Stimulated activated CD4-positive, alpha-beta T cell treated with anti-CD3 and anti-CD28 coated beads, Interleukin-1b, Interleukin-23, amount 100 ng/mL, for 24 hours (primary cell): ENCODE measurements around the gene RND2.
"Not testable (repeated sequence)": the region's sequence is repeated elsewhere in the genome, so short reads cannot be mapped to it uniquely, and the experiment has no call there.

ENCODE experiments used
- DNase-seq, 4 experiments: peaks; one replicate each; pipeline ENCODE4 v3.0.0-alpha.2; 2020; ENCODE audit warnings: low read depth in 4 of 4, low spot score in 1 of 4

Gene RND2

GRCh38 chr17:43025766-43026537 lies 921 bp downstream of the RND2 start:
- no peak for DNase-seq

GRCh38 chr17:43026595-43026994 lies 1.6 kb downstream of the RND2 start:
- DNase-seq, result no peak

DNA sequence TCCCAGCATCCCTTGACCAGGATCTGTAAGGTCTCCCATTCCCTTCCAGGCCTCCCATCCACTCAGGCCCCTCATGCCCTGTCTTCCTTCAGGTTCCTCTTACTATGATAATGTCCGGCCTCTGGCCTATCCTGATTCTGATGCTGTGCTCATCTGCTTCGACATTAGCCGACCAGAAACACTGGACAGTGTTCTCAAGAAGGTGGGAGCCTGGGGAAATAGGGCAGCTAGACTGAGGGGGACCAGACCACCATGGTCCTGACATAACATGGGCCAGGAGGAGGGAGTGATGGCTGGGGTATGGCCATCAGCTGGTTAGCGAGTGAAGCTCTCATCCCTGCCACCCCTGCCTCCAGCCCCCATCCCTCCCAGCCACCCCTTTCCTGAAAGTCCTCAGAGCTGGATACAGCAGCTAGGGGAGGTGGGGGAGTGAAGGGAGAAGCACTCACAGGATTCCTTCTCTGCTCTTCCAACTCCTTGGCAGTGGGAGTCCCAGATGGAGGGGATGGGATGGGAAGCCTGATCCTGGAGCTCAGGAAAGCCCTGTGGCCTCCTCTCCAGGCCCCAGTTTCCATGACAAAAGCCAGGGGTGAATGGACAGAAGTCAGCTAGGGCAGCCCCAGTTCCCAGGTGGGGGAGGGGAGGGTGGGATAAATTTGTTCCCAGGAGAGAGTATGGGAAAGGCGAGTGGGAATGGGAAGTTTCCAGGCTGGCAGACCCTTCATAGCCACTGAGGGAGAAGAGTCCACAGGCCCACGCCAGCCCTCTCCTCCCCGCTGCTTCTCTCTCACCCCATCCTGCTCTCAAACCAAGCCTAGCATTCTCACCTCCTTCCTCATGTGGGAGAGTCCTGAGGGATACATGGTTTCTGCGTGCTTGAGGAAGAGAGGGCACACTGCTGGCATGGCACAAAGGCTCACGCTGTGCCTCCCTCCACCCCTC lies 2.3 kb downstream of the RND2 start:
- no peak for DNase-seq

DNA sequence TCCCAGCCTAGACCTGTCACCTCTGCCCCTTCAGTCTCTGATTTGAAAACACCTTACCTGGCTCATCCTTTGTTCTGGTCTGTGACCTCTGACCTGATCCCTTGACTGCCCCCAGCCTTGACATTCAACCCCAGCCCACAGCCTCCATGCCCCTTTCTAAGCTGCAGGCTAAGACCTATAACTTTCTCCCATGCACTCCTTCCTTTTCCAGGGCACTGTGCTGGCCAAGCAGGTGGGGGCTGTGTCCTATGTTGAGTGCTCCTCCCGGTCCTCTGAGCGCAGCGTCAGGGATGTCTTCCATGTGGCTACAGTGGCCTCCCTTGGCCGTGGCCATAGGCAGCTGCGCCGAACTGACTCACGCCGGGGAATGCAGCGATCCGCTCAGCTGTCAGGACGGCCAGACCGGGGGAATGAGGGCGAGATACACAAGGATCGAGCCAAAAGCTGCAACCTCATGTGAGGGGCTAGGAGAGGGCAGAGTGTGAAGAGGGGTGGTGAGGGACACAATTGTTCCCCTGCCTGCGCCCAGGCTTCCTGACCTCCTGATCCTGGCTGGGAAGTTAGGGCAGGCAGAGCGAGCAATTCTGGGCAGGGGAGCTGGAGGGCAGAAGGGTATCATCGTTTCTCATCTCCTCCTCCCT lies 3.3 kb downstream of the RND2 start:
- DNase-seq, result no peak

DNA sequence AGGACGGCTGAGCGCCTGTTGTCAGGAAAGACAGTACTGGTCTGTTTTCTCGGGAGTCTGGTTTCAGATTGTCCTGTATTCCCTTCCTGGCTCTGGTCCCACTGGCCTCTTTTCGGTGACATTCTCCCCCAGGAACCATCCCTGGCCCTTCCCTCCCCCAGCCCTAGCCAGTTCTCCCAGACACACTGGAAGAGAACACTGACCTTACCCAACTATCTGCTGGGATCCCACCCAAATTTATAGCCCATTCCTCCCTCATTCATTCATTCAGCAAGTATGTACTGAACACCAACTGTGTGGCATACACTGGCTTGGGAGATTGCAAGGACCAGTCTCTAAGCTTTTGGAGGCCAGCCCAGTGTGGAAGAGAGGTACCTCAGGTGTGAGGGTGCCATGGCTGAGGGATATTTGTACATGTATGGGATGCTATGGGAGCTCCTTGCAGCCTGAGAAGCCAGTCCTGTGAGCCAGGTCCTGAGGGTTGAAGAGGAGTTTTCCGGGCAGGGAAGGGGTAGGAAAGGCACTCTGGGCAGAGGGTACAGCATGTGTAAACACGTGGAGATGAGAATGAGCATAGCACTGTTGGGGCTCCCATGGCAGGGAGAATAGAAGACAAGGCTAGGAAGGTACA lies 5.2 kb downstream of the RND2 start:
- DNase-seq, result no peak

GRCh38 chr17:43031666-43032065 lies 6.6 kb downstream of the RND2 start:
- no peak for DNase-seq

GRCh38 chr17:43033948-43034881 lies 9.2 kb downstream of the RND2 start:
- DNase-seq, result no peak

DNA sequence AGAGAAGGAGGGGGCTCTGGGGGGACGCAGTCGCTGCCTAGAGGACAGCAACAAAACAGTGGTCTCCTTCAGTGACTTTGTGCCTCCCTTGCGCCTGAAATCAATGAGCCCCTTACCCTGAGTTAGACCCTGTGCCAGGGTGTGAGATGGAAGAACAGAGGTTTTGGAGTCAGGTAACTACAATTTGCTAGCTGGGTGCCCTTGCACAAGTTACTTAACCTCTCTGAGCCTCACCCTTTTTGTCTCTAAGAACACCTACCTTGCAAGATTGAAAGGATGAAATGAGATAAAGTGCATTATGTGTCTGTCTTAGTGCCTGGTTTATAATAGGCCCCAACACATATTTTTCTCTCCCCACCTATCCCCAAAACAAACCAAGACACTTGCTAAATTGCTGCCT lies 9.9 kb downstream of the RND2 start:
- no peak for DNase-seq

DNA sequence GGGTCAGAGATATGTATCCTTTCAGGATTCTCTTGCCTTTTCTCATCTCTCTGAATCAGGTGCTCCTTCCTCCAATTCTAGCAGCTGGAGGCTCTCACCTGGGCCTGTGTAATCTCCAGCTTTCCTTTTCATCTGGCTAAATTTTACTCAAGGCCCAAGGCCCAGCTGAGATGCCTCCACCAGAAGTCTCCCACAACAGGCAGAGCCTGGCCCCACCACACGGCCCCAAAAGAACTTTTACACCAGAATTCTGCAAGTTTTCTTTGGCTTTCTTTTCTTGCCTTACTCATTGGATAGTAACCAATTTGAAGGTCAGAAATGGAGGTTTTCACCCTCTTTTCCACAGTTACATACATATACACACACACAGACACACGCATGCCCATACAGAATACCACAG lies 14.6 kb downstream of the RND2 start:
- DNase-seq, result no peak

DNA sequence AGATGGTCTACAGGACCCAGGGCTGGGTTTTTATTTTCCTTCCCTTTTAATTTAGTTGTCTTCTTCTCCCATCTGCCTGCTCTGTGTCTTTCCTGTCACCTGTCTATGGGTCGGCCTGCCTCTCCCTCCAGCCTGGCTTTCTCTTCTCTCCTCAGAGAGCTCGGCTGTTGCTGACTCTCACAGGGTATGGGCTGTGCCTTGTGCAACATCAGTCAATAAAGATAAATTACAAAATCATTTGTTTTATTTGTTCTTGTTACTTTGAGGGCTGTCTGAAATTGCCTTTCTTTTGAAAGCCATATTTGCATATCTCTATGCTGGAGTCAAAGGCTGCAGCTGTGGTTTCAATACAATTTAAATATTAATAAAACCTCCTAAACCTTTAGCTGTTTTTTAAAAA lies 15.6 kb downstream of the RND2 start:
- no peak for DNase-seq

DNA sequence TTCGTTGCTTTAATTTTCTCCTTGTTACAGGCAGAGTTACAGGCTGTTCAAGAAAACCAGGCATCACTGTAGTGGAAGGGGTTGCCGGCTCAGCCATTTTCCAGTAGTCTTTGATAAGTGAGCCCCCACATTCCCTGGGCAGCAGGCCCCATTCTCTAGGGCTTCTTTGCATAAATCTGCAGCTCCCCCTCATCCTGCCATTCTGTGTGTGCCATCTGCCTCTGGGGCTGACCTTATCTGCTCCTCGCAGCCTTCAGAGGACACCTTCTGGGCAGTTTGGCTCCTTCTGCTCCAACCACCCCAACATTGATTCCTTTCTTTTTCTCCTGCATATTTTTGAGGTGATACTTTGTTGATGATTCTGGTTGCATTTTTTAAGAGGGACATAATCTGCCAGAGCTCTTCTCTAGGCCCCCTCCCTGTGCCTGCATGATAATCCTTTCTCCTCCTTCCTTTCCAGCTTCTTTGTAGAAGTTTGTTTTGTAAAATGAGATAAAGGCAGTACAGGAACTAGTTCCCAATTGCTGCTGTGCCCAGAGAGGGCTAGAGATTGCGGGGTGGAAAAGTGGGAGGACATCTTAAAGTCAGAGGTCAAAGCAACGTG lies 17.1 kb downstream of the RND2 start:
- no peak for DNase-seq

GRCh38 chr17:43043307-43043706 lies 18.3 kb downstream of the RND2 start:
- no peak for DNase-seq

DNA sequence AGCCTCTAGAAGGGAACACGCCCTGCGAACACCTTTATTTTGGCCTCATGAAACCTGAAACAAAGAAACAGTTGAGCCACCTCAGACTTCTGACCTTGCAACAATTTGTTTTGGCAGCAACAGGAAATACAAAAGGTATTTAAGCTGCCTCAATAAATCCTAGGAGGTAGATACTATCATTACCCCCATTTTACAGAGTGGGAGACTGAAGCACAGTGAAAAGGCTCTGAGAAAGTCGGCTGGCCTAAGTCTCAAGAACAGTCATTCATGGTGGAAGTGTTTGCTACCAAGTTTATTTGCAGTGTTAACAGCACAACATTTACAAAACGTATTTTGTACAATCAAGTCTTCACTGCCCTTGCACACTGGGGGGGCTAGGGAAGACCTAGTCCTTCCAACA lies 19.0 kb downstream of the RND2 start:
- DNase-seq, result no peak

- DNase-seq, result no peak
Measured at GRCh38 chr17:43051969-43052368, 26.9 kb downstream of the RND2 start.

DNA sequence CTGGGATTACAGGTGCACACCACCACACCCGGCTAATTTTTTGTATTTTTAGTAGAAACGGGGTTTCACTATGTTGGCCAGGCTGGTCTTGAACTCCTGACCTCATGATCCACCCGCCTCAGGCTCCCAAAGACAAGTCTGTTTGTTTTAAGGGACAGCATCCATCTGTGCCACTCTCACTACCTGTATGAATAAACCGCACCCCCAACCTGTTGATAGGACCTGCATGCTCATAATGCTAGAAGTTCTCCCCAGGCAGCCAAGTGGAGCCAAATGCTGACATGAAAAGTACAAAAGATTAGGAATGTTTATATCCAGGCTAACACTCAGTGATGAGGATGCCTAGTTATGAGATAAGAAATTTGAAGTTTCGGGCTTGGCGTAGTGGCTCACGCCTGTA lies 28.0 kb downstream of the RND2 start:
- not testable (repeated sequence) for DNase-seq

DNA sequence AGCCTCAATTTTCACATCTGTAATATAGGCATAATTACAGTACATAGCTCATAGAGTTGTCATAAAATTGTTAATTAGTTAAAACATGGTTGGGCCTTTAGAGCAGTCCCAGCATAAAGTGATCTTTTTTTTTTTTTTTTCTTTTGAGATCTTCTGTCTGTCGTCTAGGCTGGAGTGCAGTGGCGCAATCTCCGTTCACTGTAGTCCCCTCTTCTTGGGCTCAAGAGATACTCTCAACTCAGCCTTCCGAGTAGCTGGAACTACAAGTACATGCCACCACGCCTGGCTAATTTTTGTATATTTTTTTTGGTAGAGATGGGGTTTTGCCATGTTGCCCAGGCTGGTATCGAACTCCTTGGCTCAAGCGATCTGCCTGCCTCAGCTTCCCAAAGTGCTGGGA lies 31.0 kb downstream of the RND2 start:
- DNase-seq, result no peak

DNA sequence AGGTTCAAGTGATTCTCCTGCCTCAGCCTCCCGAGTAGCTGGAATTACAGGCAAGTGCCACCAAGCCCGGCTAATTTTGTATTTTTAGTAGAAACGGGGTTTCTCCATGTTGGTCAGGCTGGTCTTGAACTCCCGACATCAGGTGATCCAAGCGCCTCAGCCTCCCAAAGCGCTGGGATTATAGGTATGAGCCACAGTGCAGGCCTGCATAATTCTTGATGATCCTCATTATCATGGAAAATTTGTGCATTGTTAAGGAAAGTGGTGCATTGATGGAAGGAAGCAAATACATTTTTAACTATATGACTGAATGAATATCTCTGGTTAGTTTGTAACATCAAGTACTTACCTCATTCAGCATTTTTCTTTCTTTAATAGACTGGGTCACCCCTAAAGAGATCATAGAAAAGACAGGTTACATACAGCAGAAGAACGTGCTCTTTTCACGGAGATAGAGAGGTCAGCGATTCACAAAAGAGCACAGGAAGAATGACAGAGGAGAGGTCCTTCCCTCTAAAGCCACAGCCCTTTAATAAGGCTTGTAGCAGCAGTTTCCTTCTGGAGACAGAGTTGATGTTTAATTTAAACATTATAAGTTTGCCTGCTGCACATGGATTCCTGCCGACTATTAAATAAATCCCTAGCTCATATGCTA lies 38.1 kb downstream of the RND2 start:
- no peak for DNase-seq

DNA sequence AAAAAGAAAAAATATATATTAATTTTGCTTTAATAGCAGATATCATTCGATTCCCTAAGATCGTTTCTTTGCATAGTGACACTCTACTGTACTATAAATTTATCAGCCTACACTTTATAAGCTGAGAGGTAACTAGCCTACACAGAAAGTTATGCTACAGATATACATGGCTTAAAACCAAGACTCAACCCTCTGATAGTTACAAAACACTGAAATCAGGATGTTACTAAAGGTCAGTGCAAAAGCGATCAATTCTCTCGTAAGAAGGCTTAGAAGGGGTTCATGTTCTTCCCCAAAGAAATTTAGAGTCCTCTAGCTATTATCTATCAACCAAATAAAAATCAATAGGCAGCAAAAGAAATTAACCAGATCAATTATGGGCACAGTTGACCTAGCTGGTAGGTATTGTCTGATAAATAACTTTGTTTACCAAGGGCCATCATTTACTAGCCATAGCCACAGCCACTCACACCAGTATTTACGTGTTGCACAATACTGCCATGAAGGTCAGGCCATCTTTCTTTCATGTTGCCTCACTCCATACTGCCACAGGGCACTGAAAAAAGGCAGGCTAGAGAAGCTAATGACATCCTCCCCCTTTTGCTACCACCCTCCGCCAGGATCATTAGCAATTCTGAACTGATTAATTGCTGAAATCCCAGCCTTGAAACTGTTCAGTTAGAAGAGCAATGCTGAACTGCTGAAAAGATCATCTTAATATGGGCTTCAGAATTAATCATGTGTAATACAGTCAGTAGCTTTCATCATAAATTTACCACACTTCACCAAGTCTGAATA lies 43.7 kb downstream of the RND2 start:
- DNase-seq, result no peak
